Right lobe of liver (tissue), 4 donors: ENCODE data around the gene ATAD1.

Experiments used
- CTCF ChIP-seq, 4 donors: fragments of 200-600 bp in 3 of 4; fragments of 450-650 bp in 1 of 4; IDR thresholded peaks; one replicate each; pipeline versions ENCODE4 v1.5.1 to v1.8.0; 2016 to 2022; ENCODE audit warnings: antibody characterized with exemption in 4 of 4, mild to moderate bottlenecking in 2 of 4
- POLR2A ChIP-seq: fragments of 450-650 bp; IDR thresholded peaks from one replicate; pipeline ENCODE4 v1.6.1; 2017; ENCODE audit warnings: antibody characterized with exemption, mild to moderate bottlenecking
- donor health status: DM: no; HTN: no; CAD: no.
- donor health status: DM: no; HTN: no; CAD: no.
- donor health status: DM: no; HTN: yes; CAD: no.

GRCh38 chr10:87846023-87846422 lies 28.0 kb upstream of the ATAD1 start:
- TF ChIP-seq CTCF (IDR thresholded peaks at IDR 0.05) = no peak
- TF ChIP-seq POLR2A = no peak
